Measurements from ENCODE around the gene PPIA. TPM values are rescaled to one million over a fixed set of nuclear protein-coding genes. Genes with fewer than 3 reads are reported as not detected.

The PPIA gene
- total RNA-seq, 1 experiment from 2014 or later, result 2,409 TPM

DNA sequence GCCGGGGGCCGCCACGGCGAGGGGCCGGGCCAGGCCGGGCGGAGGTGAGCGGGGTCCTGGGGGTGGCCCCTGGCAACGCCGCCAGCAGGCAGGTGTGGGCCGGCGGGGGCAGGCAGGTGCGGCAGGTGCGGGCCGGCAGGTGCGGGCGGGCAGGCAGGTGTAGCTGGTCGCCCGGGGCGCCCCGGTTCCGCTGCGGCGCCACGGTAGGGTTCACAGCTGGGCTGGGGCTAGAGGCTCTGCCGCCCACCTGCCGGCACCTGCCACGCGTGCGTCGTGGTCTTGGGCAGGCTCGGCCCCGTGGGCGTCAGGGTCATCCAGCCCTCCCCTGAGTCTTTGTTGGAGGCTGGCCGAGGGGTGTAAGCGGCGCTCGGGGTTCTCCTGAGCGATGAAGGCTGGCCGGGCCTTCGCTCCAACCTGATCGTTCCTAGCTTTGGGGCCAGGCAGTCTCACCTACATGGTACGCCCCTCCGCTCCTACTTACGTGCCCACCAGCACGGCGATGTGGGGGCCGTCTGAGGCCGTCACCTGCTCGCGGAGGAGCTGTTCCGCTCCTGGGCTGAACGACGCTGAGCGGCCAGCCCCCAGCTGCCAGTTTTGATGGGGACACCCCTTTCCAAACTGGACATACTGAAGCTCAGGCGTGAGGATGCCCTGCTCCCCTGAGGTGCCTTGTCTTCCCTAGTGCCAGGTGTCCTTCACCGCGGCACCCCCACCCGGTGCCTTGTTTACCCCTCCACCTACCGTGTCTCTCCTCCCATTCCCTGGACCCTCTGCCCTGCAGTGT is 47.3 kb upstream of the PPIA start:
- TF ChIP-seq, protein P1, sequence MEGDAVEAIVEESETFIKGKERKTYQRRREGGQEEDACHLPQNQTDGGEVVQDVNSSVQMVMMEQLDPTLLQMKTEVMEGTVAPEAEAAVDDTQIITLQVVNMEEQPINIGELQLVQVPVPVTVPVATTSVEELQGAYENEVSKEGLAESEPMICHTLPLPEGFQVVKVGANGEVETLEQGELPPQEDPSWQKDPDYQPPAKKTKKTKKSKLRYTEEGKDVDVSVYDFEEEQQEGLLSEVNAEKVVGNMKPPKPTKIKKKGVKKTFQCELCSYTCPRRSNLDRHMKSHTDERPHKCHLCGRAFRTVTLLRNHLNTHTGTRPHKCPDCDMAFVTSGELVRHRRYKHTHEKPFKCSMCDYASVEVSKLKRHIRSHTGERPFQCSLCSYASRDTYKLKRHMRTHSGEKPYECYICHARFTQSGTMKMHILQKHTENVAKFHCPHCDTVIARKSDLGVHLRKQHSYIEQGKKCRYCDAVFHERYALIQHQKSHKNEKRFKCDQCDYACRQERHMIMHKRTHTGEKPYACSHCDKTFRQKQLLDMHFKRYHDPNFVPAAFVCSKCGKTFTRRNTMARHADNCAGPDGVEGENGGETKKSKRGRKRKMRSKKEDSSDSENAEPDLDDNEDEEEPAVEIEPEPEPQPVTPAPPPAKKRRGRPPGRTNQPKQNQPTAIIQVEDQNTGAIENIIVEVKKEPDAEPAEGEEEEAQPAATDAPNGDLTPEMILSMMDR (conservative IDR thresholded peaks at IDR 0.05), result no peak
- WGBS (ENCODE audit: extremely low coverage, insufficient read length, low lambda C conversion rate), result no CpG with 5 or more reads among the region's 60 CpGs
- H3K27me3 Mint-ChIP-seq (ENCODE audit: low read depth), result no peaks in the 10 kb centered on the region; the same call in 1 of the 2 replicates

More for the DNA sequence above, 47.3 kb upstream of the PPIA start:
- peak overlapping the region; percentile 74 to 88 for H3K4me3 Mint-ChIP-seq
- no peak overlapping the region for H2BK20ac ChIP-seq (ENCODE audit: low read depth, low read length, poor library complexity, severe bottlenecking)
- no peak overlapping the region for H3K27ac ChIP-seq (ENCODE audit: insufficient read length, low read depth, low read length)
- H4K8ac ChIP-seq (replicated peaks; ENCODE audit: insufficient read length, low read depth, low read length), result no peak overlapping the region
- H3K4me1 Mint-ChIP-seq, result peaks cover 23 to 24% of the 10 kb centered on the region in 2 experiments
- no peaks in the 10 kb centered on the region for H3K9me3 Mint-ChIP-seq
- H3K4me1 ChIP-seq (ENCODE audit: insufficient read depth, low read length), result peaks cover 4% of the 10 kb centered on the region; the same call in 1 of the 2 replicates
- peak overlapping the region; percentile 73 for H3K4me2 ChIP-seq (ENCODE audit: insufficient read depth, insufficient read length, low read length)
- no peak overlapping the region for H2BK15ac ChIP-seq (ENCODE audit: low read depth, low read length)
- no peak overlapping the region for H2BK120ac ChIP-seq (ENCODE audit: low read depth, low read length, poor library complexity, severe bottlenecking)
- H3K18ac ChIP-seq (ENCODE audit: insufficient read length, low read depth, low read length), result peak overlapping the region; percentile 46
- H3K23ac ChIP-seq (ENCODE audit: insufficient read length, low read depth, low read length), result peak overlapping the region; percentile 57
- H3K56ac ChIP-seq (ENCODE audit: insufficient read length, low read depth, low read length), result no peak overlapping the region
- no peak for DNase-seq
- no peak overlapping the region for H2BK5ac ChIP-seq (ENCODE audit: insufficient read length, low read length)
- peaks cover 2% of the 10 kb centered on the region; the same call in 1 of the 2 replicates for H3K79me2 ChIP-seq (ENCODE audit: insufficient read depth, low read length)
- peak overlapping the region in 1 of 3 experiments; percentile 23; a peak in 2 of 7 replicates for H3K27ac Mint-ChIP-seq
- no peak overlapping the region for H2BK12ac ChIP-seq (ENCODE audit: insufficient read length, low read depth, low read length)
- peak overlapping the region; percentile 42 for H4K91ac ChIP-seq (ENCODE audit: insufficient read length, low read depth, low read length)
- H3K36me3 Mint-ChIP-seq (ENCODE audit: insufficient read depth in 1 of 3, low read depth in 3 of 3), result peaks cover 12 to 19% (median 15%) of the 10 kb centered on the region in 3 experiments; a peak in 6 of 7 replicates
- H3K4ac ChIP-seq (ENCODE audit: low read depth, low read length), result no peak overlapping the region
- H4K20me1 ChIP-seq (ENCODE audit: control insufficient read depth, insufficient read depth, insufficient read length), result no peaks in the 10 kb centered on the region
- no peak overlapping the region for H2AK5ac ChIP-seq (ENCODE audit: insufficient read length, low read length)
- H3K9ac ChIP-seq (ENCODE audit: extremely low read depth, insufficient read length, low read length), result peak overlapping the region; percentile 87
- H2AFZ ChIP-seq (ENCODE audit: low read length), result no peak overlapping the region
- no peaks in the 10 kb centered on the region for H3K9me3 ChIP-seq (ENCODE audit: control insufficient read depth, low read depth, low read length)
- no peak overlapping the region for H4K5ac ChIP-seq (ENCODE audit: insufficient read length, low read depth, low read length)
- H3K14ac ChIP-seq (ENCODE audit: insufficient read depth, low read length), result peak overlapping the region; percentile 78
- peaks cover 6% of the 10 kb centered on the region for H3K79me1 ChIP-seq (ENCODE audit: insufficient read depth, low read depth, low read length, poor library complexity, severe bottlenecking)
- H3K27me3 ChIP-seq (ENCODE audit: insufficient read depth, low read length), result no peaks in the 10 kb centered on the region
- no peak overlapping the region for H3T11ph ChIP-seq (ENCODE audit: low read length)
- peaks cover 8% of the 10 kb centered on the region for H3K23me2 ChIP-seq (ENCODE audit: insufficient read length, low read depth, low read length, poor library complexity, severe bottlenecking)

All from H9 (cell line).